Esophagus squamous epithelium (tissue), 5 donors: ENCODE data around the gene PHRF1. TPM values are rescaled to one million over a fixed set of nuclear protein-coding genes. Genes with fewer than 3 reads are reported as not detected.
A peak's percentile ranks its signal among the peaks of the same experiment; 100 is the strongest.

Experiments
- DNase-seq: peaks from one replicate; lab custom pipeline; 2025; lab: John Stamatoyannopoulos, UW
- H3K27ac ChIP-seq, 4 donors: fragments of 200-600 bp; sonication (generic); one replicate each; pipeline ENCODE4 v1.5.1; 2016 to 2019; ENCODE audit warnings: mild to moderate bottlenecking in 1 of 4
- H3K27me3 ChIP-seq, 4 donors: fragments of 200-600 bp; sonication (generic); 1 replicate in 3 of 4; 2 replicates in 1 of 4; pipeline versions ENCODE4 v1.5.1 to v1.6.0; 2017 to 2021; ENCODE audit warnings: antibody characterized with exemption in 1 of 4
- H3K36me3 ChIP-seq, 3 donors: fragments of 200-600 bp; sonication (generic); one replicate each; pipeline ENCODE4 v1.5.1; 2016 to 2019
- H3K4me1 ChIP-seq, 3 donors: fragments of 200-600 bp; sonication (generic); one replicate each; pipeline ENCODE4 v1.5.1; 2017 to 2019
- H3K4me3 ChIP-seq, 4 donors: fragments of 200-600 bp; sonication (generic); 1 replicate in 3 of 4; 2 replicates in 1 of 4; pipeline ENCODE4 v1.5.1; 2016 to 2019; ENCODE audit warnings: mild to moderate bottlenecking in 2 of 4, moderate library complexity in 1 of 4
- H3K9me3 ChIP-seq, 3 donors: fragments of 200-600 bp; sonication (generic); one replicate each; pipeline ENCODE4 v1.5.1; 2016 to 2019
- CTCF ChIP-seq, 6 experiments: fragments of 450-650 bp in 4 of 6; fragments of 200-600 bp in 2 of 6; sonication (generic) in 2 of 6; IDR thresholded peaks; one replicate each; pipeline ENCODE4 v1.5.1; 2016 to 2019; ENCODE audit warnings: antibody characterized with exemption in 6 of 6, mild to moderate bottlenecking in 4 of 6, moderate library complexity in 4 of 6
- POLR2A ChIP-seq, 4 donors: fragments of 450-650 bp; IDR thresholded peaks; one replicate each; pipeline ENCODE4 v1.6.1; 2017; ENCODE audit warnings: antibody characterized with exemption in 4 of 4, mild to moderate bottlenecking in 4 of 4, moderate library complexity in 3 of 4
- WGBS, 2 donors: methylation state at CpG; one replicate each; pipeline ENCODE4 v1.1.5; 2018; 5-methylcytosine and 5-hydroxymethylcytosine counted together
- intact Hi-C: fragments of 100-400 bp; cut with DNase I; formaldehyde crosslinking; loops from one replicate; pipeline ENCODE4 v1.15.0; 2022
- total RNA-seq, 4 donors: library from RNA; depleted of rRNA; stranded (reverse); fragments of >200 nt; gene quantifications; one replicate each; pipeline ENCODE4 v1.1.0, GENCODE V29; 2016
- donor health status: DM: yes; HTN: yes; CAD: no.

Gene PHRF1
- total RNA-seq, 4 donors from 2014 or later = 11.7 to 30.6 (median 24.2) TPM

GRCh38 chr11:535519-536454 lies 40.5 kb upstream of the PHRF1 start, which contains the start of gene HRAS:
Gene HRAS, minus strand, starts transcription at chr11:535576.
- peaks cover 40 to 61% (median 47%) of the 10 kb centered on the region in 3 donors for H3K4me1 ChIP-seq

GRCh38 chr11:536841-537621 lies 39.2 kb upstream of the PHRF1 start, which contains the start of gene LRRC56:
Gene LRRC56, plus strand, starts transcription at chr11:537527. Its CDS starts 3,158 bp downstream, at chr11:540685.
- H3K9me3 ChIP-seq = no peaks in the 10 kb centered on the region
- H3K27ac ChIP-seq = peak within 1 kb of the TSS; percentile 78 to 98 (median 96)
- DNase-seq = peak; percentile 74
- 4% methylated on average over 5 of the region's 93 CpGs; no CpG with 5 or more reads in 1 of the 2 donors for WGBS, 2 donors
- TF ChIP-seq CTCF (IDR thresholded peaks at IDR 0.05) (no peak), POLR2A (IDR thresholded peaks at IDR 0.05) (peak in 1 of 4 donors; percentile 28)
- intact Hi-C loops = no loop called here
- no peaks in the 10 kb centered on the region for H3K27me3 ChIP-seq
- peak within 1 kb of the TSS; percentile 12 to 96 (median 92) for H3K4me3 ChIP-seq
- peaks cover 16 to 23% (median 18%) of the 10 kb centered on the region in 3 donors for H3K36me3 ChIP-seq
- H3K4me1 ChIP-seq = peaks cover 40 to 54% (median 46%) of the 10 kb centered on the region in 3 donors

More at GRCh38 chr11:535519-536454, 40.5 kb upstream of the PHRF1 start, which contains the start of gene HRAS:
- DNase-seq = peak; percentile 69
- Histone ChIP-seq H3K4me3 (peak within 1 kb of the TSS; percentile 89 to 98 (median 96)), H3K27me3 (no peaks in the 10 kb centered on the region), H3K36me3 (peaks cover 18 to 35% (median 26%) of the 10 kb centered on the region in 3 donors), H3K9me3 (no peaks in the 10 kb centered on the region), H3K27ac (peak within 1 kb of the TSS; percentile 94 to 98 (median 97))
- peak in 3 of 4 donors; percentile 66 to 88 (median 71) for TF ChIP-seq POLR2A (IDR thresholded peaks at IDR 0.05)
- TF ChIP-seq CTCF (IDR thresholded peaks at IDR 0.05) = no peak
- WGBS, 2 donors = 4% methylated on average over 17 of the region's 97 CpGs; no CpG with 5 or more reads in 1 of the 2 donors
- intact Hi-C loops = no loop called here

- peak overlapping the region in 2 of 4 donors; percentile 29 to 94 for H3K27ac ChIP-seq
- intact Hi-C loops = no loop called here
- WGBS, 2 donors = 80% methylated on average over 1 of the region's 19 CpGs; no CpG with 5 or more reads in 1 of the 2 donors
- H3K4me3 ChIP-seq = peak overlapping the region; percentile 12 to 96 (median 92)
- H3K4me1 ChIP-seq = peaks cover 36 to 47% (median 38%) of the 10 kb centered on the region in 3 donors
- TF ChIP-seq POLR2A (IDR thresholded peaks at IDR 0.05) (no peak), CTCF (IDR thresholded peaks at IDR 0.05) (no peak)
- peaks cover 8 to 15% (median 10%) of the 10 kb centered on the region in 3 donors for H3K36me3 ChIP-seq
- no peaks in the 10 kb centered on the region for H3K27me3 ChIP-seq
- DNase-seq = no peak
- H3K9me3 ChIP-seq = no peaks in the 10 kb centered on the region
These were observed 38.4 kb upstream of the PHRF1 start for GRCh38 chr11:537622-538430.

GRCh38 chr11:538431-539051 lies 37.7 kb upstream of the PHRF1 start:
- Histone ChIP-seq H3K4me1 (peaks cover 29 to 39% (median 30%) of the 10 kb centered on the region in 3 donors), H3K27ac (no peak overlapping the region), H3K36me3 (peaks cover under 1 to 8% (median 3%) of the 10 kb centered on the region in 3 donors), H3K27me3 (no peaks in the 10 kb centered on the region), H3K9me3 (no peaks in the 10 kb centered on the region), H3K4me3 (no peak overlapping the region)
- DNase-seq = no peak
- intact Hi-C loops = no loop called here
- WGBS, 2 donors = 91 to 94% methylated on average over 11 to 13 of the region's 20 CpGs
- TF ChIP-seq CTCF (IDR thresholded peaks at IDR 0.05) (no peak), POLR2A (IDR thresholded peaks at IDR 0.05) (no peak)
